IPS-18a (cell line): ENCODE results near the gene RLF.
"Not testable (repeated sequence)": the region's sequence is repeated elsewhere in the genome, so short reads cannot be mapped to it uniquely, and the experiment has no call there.

ENCODE experiments used
- H3K27ac ChIP-seq: one replicate; pipeline ENCODE4 v1.5.1; 2013; ENCODE audit warnings: low read length
- H3K27me3 ChIP-seq: one replicate; pipeline ENCODE4 v1.6.1; 2013; ENCODE audit warnings: mild to moderate bottlenecking, low read length; ENCODE audit not compliant: control insufficient read depth, insufficient read depth
- H3K36me3 ChIP-seq: one replicate; pipeline ENCODE4 v1.6.1; 2013; ENCODE audit warnings: low read depth, low read length; ENCODE audit not compliant: control insufficient read depth
- H3K4me1 ChIP-seq: one replicate; pipeline ENCODE4 v1.6.1; 2013; ENCODE audit warnings: low read depth, low read length; ENCODE audit not compliant: control insufficient read depth
- H3K4me3 ChIP-seq: one replicate; pipeline ENCODE4 v1.5.1; 2013; ENCODE audit warnings: low read length
- H3K9ac ChIP-seq: one replicate; pipeline ENCODE4 v1.6.1; 2013; ENCODE audit warnings: mild to moderate bottlenecking, low read length, moderate library complexity
- H3K9me3 ChIP-seq: one replicate; pipeline ENCODE4 v1.6.1; 2013; ENCODE audit warnings: low read depth, low read length; ENCODE audit not compliant: control insufficient read depth

RLF gene

GRCh38 chr1:40204856-40205255, 43.7 kb downstream of the RLF start:
- Histone ChIP-seq H3K36me3 (peaks cover 21% of the 10 kb centered on the region), H3K27ac (no peak overlapping the region), H3K4me3 (no peak overlapping the region), H3K27me3 (no peaks in the 10 kb centered on the region), H3K4me1 (no peaks in the 10 kb centered on the region), H3K9ac (no peak overlapping the region), H3K9me3 (no peaks in the 10 kb centered on the region)

GRCh38 chr1:40210511-40211204, 49.5 kb downstream of the RLF start:
- Histone ChIP-seq H3K9ac (no peak overlapping the region), H3K4me1 (no peaks in the 10 kb centered on the region), H3K9me3 (no peaks in the 10 kb centered on the region), H3K4me3 (no peak overlapping the region), H3K36me3 (peaks cover 10% of the 10 kb centered on the region), H3K27ac (no peak overlapping the region), H3K27me3 (no peaks in the 10 kb centered on the region)

- H3K9ac ChIP-seq: no peak overlapping the region
- no peaks in the 10 kb centered on the region for H3K27me3 ChIP-seq
- no peaks in the 10 kb centered on the region for H3K4me1 ChIP-seq
- no peak overlapping the region for H3K27ac ChIP-seq
- H3K36me3 ChIP-seq: peaks cover 3% of the 10 kb centered on the region
- H3K4me3 ChIP-seq: no peak overlapping the region
- H3K9me3 ChIP-seq: no peaks in the 10 kb centered on the region
Observed at GRCh38 chr1:40218333-40218732, 57.1 kb downstream of the RLF start.

- not testable (repeated sequence) for H3K27ac ChIP-seq, H3K27me3 ChIP-seq, H3K36me3 ChIP-seq, H3K9ac ChIP-seq, H3K4me1 ChIP-seq, H3K9me3 ChIP-seq, H3K4me3 ChIP-seq
Observed at GRCh38 chr1:40221471-40221905, 60.3 kb downstream of the RLF start.

GRCh38 chr1:40221977-40222772, 61.0 kb downstream of the RLF start:
- no peaks in the 10 kb centered on the region for H3K4me1 ChIP-seq
- no peak overlapping the region for H3K9ac ChIP-seq
- no peaks in the 10 kb centered on the region for H3K9me3 ChIP-seq
- H3K27ac ChIP-seq: no peak overlapping the region
- H3K36me3 ChIP-seq: peaks cover 3% of the 10 kb centered on the region
- H3K27me3 ChIP-seq: no peaks in the 10 kb centered on the region
- H3K4me3 ChIP-seq: no peak overlapping the region

- H3K4me1 ChIP-seq: no peaks in the 10 kb centered on the region
- peaks cover 3% of the 10 kb centered on the region for H3K36me3 ChIP-seq
- H3K9me3 ChIP-seq: no peaks in the 10 kb centered on the region
- H3K27me3 ChIP-seq: no peaks in the 10 kb centered on the region
- no peak overlapping the region for H3K27ac ChIP-seq
- H3K4me3 ChIP-seq: no peak overlapping the region
- no peak overlapping the region for H3K9ac ChIP-seq
Observed at GRCh38 chr1:40224040-40224439, 62.9 kb downstream of the RLF start.

- Histone ChIP-seq H3K36me3 (peaks cover 4% of the 10 kb centered on the region), H3K27me3 (no peaks in the 10 kb centered on the region), H3K9me3 (no peaks in the 10 kb centered on the region), H3K27ac (no peak overlapping the region), H3K9ac (no peak overlapping the region), H3K4me3 (no peak overlapping the region), H3K4me1 (no peaks in the 10 kb centered on the region)
Observed at GRCh38 chr1:40226192-40226591, 65.0 kb downstream of the RLF start.

- Histone ChIP-seq H3K9ac (no peak overlapping the region), H3K9me3 (no peaks in the 10 kb centered on the region), H3K36me3 (peaks cover 43% of the 10 kb centered on the region), H3K4me3 (no peak overlapping the region), H3K27ac (no peak overlapping the region), H3K4me1 (no peaks in the 10 kb centered on the region), H3K27me3 (no peaks in the 10 kb centered on the region)
Observed at GRCh38 chr1:40232444-40232843, 71.3 kb downstream of the RLF start.

- Histone ChIP-seq H3K9ac (no peak overlapping the region), H3K36me3 (peaks cover 36% of the 10 kb centered on the region), H3K27ac (no peak overlapping the region), H3K9me3 (no peaks in the 10 kb centered on the region), H3K4me1 (no peaks in the 10 kb centered on the region), H3K4me3 (no peak overlapping the region), H3K27me3 (no peaks in the 10 kb centered on the region)
Observed at GRCh38 chr1:40239626-40240025, 78.4 kb downstream of the RLF start.

- Histone ChIP-seq H3K4me1 (no peaks in the 10 kb centered on the region), H3K9me3 (no peaks in the 10 kb centered on the region), H3K36me3 (peaks cover 36% of the 10 kb centered on the region), H3K27me3 (no peaks in the 10 kb centered on the region), H3K4me3 (no peak overlapping the region), H3K9ac (no peak overlapping the region), H3K27ac (no peak overlapping the region)
Observed at GRCh38 chr1:40240390-40240789, 79.2 kb downstream of the RLF start.

GRCh38 chr1:40241362-40241761, 80.2 kb downstream of the RLF start:
- Histone ChIP-seq H3K27me3 (no peaks in the 10 kb centered on the region), H3K4me3 (no peak overlapping the region), H3K9ac (no peak overlapping the region), H3K9me3 (no peaks in the 10 kb centered on the region), H3K4me1 (no peaks in the 10 kb centered on the region), H3K36me3 (peaks cover 28% of the 10 kb centered on the region), H3K27ac (no peak overlapping the region)

- Histone ChIP-seq H3K9me3 (no peaks in the 10 kb centered on the region), H3K27me3 (no peaks in the 10 kb centered on the region), H3K4me3 (no peak overlapping the region), H3K27ac (no peak overlapping the region), H3K9ac (no peak overlapping the region), H3K4me1 (no peaks in the 10 kb centered on the region), H3K36me3 (peaks cover 9% of the 10 kb centered on the region)
Observed at GRCh38 chr1:40243351-40243750, 82.2 kb downstream of the RLF start.
